ENCODE results near the gene MYH15.

Gene MYH15

DNA sequence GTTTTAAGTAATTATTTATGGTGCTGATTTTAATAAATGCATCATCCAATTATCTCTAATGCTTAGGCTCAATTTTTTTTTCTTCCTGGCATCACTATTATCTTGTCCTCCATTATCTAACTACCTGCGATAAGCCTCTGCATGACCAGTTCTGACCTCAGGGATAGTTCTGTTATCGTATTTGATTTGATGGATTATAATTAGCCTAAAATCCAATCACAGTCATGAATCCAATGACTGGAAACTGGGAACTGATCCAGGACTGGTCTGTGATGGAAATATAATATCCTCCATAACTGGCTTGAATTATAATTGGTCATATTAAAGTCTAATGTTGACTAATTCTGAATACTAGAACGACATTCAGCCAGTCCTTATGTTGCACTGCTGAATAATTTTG lies 1.1 kb downstream of the MYH15 start:
- no peak for DNase-seq

DNA sequence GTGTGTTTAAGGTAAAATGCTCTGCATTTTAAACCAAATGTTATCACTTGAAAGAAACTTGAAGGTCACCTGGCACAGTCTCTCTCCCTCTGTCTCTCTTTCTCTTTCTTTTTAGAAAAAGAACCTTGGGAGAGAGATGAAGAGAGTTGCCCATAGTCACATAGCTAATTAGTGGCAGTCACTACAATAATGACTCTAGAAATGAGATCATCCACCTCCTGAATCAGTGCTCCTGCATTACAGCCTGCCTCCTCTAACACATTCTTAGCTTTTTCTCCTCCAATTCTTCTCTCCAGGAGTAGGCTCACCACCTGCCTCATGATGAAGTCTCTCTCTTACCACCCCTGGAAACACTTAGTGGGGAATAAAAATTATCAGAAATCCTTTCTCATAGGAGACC lies 2.5 kb downstream of the MYH15 start:
- DNase-seq, result no peak

DNA sequence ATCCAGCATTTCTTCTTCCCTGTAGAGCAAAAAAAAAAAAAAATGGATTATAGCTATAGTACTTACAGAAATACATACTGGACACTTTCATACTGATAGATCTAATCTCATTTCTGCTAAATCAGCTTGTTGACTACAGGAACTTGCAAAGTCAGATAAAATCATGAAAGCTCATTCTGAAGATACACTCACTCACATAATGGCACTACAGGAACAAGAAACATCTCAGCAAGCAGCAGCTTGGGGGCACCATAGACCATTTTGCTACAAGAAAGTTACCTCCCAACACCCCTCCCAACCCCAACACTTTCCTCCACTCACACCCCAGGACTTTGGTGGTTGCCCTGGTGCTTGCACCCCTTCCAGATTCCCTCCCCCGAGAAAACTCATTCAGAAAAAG lies 4.6 kb downstream of the MYH15 start:
- no peak for DNase-seq

DNA sequence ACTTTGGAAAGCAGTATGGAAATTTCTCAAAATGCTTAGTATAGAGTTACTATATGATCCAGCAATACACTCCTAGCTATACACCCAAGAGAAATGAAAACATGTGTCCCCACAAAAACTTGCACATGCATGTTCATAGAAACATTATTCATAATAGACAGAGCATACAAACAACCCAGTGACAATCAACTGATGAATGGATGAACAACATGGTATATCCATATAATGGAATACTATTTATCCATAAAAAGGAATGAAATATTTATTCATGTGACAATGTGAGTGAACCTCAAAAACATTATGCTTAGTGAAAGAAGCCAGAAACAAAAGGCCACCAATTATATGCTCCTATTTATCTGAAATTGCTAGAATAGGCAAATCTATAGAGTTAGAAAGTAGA lies 6.7 kb downstream of the MYH15 start:
- DNase-seq, result no peak

- no peak for DNase-seq
Observed at GRCh38 chr3:108501535-108501934, 8.9 kb downstream of the MYH15 start.

GRCh38 chr3:108500728-108501127 lies 9.7 kb downstream of the MYH15 start:
- no peak for DNase-seq

GRCh38 chr3:108497271-108497670 lies 13.1 kb downstream of the MYH15 start:
- no peak for DNase-seq

DNA sequence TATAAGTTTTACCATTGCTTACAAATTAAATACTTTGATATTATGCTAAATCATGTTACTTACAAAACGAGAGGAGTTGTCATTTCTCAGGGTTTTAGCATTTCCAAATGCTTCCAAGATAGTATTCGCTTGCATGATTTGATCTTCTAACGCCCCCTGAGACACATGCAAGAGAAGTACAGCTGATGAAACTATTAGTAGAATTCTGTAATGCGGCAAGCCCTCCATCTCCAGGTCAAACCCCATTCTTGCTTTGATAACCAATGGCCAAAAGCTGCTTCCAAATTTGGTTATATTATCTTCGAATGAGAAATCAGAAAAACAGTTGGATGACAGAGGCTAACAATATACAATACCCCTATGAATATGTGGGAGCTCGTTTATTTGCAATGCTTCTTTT lies 14.7 kb downstream of the MYH15 start:
- DNase-seq, result no peak

DNA sequence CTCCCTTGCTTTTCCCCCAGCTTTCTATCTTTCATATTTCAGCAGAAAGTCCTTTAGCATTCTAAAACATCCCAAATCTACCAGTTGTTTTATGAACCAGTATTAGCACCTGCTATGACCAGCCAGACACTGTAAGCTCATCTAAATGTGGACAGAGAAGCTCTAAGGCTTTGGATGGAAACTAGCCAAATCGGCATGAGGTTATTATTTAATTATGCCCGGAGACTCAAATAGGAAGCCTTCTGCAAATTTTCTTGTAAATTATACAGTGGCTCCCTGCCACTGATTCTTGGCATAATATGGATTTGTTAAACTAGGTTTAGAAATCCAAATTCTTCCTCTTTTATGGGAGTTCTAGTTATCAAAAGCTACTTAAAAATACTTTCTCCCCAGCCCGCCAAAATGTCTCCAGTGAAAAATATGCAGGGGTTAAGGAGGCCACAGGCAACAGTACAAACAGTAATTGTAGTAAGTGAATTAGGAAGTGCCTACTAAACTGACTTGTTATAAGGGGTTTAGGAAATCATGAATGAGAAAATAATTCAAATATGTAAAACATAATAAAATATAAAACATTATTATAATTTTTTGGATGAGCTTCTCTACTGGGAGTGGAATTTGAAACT lies 15.4 kb downstream of the MYH15 start:
- DNase-seq, result no peak

DNA sequence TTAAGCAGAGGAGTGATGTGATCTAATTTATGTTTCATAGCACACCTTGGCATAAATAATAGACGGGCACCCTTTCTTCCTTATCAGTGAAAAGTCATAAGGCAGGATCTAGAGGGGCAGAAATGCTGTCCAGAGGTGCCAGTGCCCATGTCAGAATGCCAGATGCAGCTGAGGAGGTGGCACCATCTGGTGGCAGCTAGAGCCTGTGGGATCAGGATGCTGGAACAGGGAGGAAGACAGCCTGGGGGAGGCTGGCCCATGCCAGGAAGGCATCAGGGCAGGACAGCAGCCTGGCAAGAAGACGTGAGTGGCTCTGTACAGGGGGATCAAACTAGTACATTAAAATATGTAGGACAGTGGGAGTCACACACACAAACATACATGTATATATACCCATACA lies 16.5 kb downstream of the MYH15 start:
- DNase-seq, result no peak

DNA sequence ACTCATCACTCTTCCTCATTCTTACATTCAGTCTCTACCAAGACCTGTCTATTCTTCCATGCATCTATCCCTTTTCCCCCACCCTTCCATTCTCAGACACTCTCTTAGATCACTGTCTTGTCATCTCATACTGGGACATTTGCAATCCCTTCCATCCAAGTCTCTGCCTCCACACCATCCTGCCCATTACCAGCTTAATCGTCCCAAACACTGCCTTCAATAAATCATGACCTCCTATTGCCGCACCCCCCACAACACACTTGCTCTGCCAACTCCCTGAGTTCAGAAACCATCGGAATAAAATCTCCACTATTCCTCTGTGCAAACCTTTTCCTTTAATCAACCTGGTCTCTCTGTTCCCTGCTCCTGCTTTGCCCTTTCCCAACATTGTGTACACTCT lies 18.9 kb downstream of the MYH15 start:
- no peak for DNase-seq

DNA sequence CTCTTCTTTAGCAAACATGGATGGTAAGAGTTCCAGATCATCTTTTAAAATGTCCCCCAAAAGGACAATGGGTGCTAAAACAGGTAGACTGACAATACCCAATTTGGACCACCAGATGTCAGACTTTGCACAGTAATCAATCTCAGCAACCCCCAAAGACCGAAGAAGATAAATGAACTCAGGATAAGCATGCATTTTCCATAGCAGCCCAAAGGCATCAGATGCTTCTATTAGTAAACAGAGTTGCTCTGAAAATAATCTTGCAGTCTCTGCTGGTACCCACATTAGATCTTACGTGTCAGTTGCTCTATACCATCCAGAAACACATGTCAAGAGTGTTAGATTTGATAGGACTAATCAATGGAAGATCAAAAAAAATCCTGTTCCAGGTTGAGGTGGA lies 20.6 kb downstream of the MYH15 start:
- DNase-seq, result peak; percentile 46 to 75

GRCh38 chr3:108488631-108489030 lies 21.8 kb downstream of the MYH15 start:
- no peak for DNase-seq

- DNase-seq, result no peak
Observed at GRCh38 chr3:108487439-108487838, 23.0 kb downstream of the MYH15 start.

DNA sequence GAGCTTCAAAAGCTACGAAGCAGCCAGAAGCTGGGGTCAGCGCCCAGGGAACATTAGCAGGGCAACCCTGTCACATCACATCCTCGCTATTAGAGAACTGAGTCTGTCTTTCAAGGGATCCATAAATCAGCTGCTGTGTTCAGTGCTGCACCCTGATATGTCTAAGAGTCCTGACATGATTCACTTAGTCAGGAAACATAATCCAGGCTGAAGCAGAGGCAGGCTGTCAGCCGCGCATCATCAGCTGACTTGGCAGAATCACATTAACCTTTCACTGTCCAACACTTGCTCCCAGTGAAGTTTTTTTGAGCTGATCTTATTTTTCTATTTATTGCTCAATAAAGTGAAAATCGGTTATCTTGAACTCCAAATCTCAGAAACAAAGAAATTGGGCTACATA lies 23.5 kb downstream of the MYH15 start:
- no peak for DNase-seq

GRCh38 chr3:108486338-108486737 lies 24.1 kb downstream of the MYH15 start:
- DNase-seq, result no peak

- no peak for DNase-seq
Observed at GRCh38 chr3:108485146-108485545, 25.2 kb downstream of the MYH15 start.

- DNase-seq, result no peak
Observed at GRCh38 chr3:108479224-108479623, 31.2 kb downstream of the MYH15 start.

- DNase-seq, result peak; percentile 53 to 69
Observed at GRCh38 chr3:108477511-108478147, 32.8 kb downstream of the MYH15 start.

DNA sequence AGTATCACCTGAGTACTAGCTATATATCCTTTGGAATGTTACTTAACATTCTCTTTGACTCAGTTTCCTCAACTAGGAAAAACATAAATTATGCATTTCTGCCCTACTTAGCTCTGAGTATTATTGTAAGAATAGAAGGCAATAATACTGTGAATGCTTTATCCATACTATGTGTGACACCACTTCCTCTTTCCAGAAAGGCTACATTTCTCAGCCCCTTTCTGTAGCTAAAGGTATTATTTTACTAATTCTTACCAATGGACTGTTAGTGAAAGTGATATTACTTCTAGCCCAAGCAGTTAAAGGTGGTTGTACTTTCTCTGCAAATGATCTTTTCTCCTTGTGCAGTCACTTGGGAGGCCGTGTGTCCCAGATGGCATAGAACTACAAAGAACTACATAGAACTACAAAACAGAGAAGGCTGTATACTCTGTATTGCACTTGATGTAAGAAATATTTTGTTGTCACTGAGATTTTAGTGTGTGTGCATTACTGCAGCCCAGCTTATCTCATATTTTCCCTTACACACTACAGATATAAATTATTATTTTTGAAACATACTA lies 35.1 kb downstream of the MYH15 start:
- DNase-seq, result no peak

- no peak for DNase-seq
Observed at GRCh38 chr3:108474581-108474980, 35.8 kb downstream of the MYH15 start.

DNA sequence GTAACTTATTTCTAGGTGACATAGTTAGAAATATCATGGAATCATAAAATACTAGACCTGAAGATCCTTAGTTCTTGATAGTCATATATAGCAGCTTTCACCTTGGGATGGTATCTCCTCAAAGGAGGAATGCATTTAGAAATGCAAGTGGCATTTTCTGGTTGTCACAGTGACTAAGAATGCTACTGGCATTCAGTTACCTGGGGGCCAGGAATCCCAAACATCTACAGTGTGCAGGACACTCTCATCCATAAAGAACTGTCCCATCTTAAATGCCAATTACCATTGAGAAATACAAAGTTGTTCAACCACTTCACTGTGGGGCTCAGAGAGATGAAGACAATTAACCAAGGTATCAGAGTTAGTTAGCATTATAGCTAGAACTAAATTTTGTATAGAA lies 36.7 kb downstream of the MYH15 start:
- DNase-seq, result no peak

DNA sequence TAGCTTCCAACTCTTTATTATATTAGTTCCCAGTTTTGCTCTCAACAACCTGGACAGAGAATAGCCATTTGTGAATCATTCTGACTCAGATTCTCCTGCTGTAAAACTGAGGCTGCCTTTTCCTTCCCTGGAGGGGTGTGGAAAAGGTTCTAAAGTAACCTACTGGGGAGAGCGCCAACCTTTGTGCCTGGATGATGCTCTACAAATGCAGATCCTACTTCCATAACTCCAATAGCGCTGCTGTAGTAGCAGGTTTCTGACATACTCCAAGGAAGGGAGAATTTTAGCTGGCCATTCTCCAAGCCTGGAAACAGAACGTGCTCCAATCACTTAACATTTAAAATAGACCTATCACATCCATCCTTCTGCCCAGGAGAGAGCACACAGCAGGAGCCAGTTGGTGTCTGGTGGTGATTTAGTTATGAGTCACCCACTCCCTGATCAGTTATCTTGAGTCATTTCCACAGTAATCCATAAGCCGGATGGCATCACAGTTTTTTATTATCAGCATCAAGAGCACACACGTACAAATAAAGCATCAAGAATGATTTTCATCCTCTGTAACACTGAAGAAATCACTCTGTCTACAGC lies 38.3 kb downstream of the MYH15 start:
- DNase-seq, result no peak

GRCh38 chr3:108471426-108471825 lies 39.0 kb downstream of the MYH15 start:
- DNase-seq, result no peak

All from CD4-positive, alpha-beta T cell treated with Interferon alpha-2 for 1 hour (primary cell).